Calu3 (cell line): ENCODE measurements around the gene PACRG. TPM values are rescaled to one million over a fixed set of nuclear protein-coding genes. Genes with fewer than 3 reads are reported as not detected.

Experiments
- BruUV-seq: library from RNA; stranded (reverse); fragments of 400-500 nt; replicated peaks from 2 replicates; lab custom pipeline; 2021; lab: Mats Ljungman, UMichigan
- CTCF ChIA-PET: fragments of 300-600 bp; sonication (Branson Sonifier 250); formaldehyde crosslinking; loops from one replicate; lab custom pipeline; 2022; ENCODE audit warnings: antibody characterized with exemption; lab: Charles Lee
- DNase-seq: peaks from one replicate; pipeline ENCODE4 v3.0.0; 2022
- H3K27ac Mint-ChIP-seq: one replicate; pipeline ENCODE4 v1.8.0; 2022; ENCODE audit warnings: mixed read lengths; ENCODE audit not compliant: unreplicated experiment
- H3K27me3 Mint-ChIP-seq: one replicate; pipeline ENCODE4 v1.8.0; 2022; ENCODE audit warnings: mixed read lengths; ENCODE audit not compliant: unreplicated experiment
- H3K36me3 Mint-ChIP-seq: one replicate; pipeline ENCODE4 v1.8.0; 2022; ENCODE audit warnings: mild to moderate bottlenecking, moderate library complexity, mixed read lengths; ENCODE audit not compliant: insufficient read depth, unreplicated experiment
- H3K4me1 Mint-ChIP-seq: one replicate; pipeline ENCODE4 v1.8.0; 2022; ENCODE audit warnings: mild to moderate bottlenecking, low read depth, mixed read lengths; ENCODE audit not compliant: unreplicated experiment
- H3K4me3 Mint-ChIP-seq: one replicate; pipeline ENCODE4 v1.8.0; 2022; ENCODE audit warnings: mild to moderate bottlenecking, low read depth, moderate library complexity, mixed read lengths; ENCODE audit not compliant: unreplicated experiment
- H3K9me3 Mint-ChIP-seq: one replicate; pipeline ENCODE4 v1.8.0; 2022; ENCODE audit warnings: low read depth, mixed read lengths; ENCODE audit not compliant: unreplicated experiment
- intact Hi-C: fragments of 100-400 bp; cut with micrococcal nuclease; formaldehyde crosslinking; loops from one replicate; pipeline ENCODE4 v1.10.0; 2022; ENCODE audit not compliant: unreplicated experiment
- total RNA-seq: library from RNA; stranded (reverse); gene quantifications from 2 replicates; pipeline ENCODE4 v1.2.3, GENCODE V29; 2022
- TF ChIP-seq, protein P1 (sequence below): fragments of 200-600 bp; IDR thresholded peaks from one replicate; pipeline ENCODE4 v1.8.0; 2022; ENCODE audit warnings: antibody characterized with exemption; ENCODE audit not compliant: unreplicated experiment

PACRG gene
- total RNA-seq, 1 experiment from 2014 or later, result 1.5 TPM

DNA sequence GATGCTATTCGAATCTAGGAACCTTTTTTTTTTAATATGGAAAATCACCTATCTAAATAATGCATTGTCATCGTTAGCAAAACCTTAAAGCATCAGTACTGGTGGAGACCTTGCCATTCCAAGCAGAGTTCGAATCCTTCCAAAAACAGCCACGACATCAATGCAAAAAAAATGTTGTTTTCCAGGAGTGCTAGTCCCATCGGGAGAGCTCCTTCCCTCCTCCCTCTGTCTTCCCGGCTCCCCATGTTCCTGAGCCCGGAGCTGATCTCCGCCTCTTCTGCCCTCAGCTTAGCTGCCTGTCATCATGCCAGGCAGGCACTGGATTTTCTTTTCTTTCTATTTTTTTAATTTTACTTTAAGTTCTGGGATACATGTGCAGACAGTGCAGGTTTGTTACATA lies 533.1 kb downstream of the PACRG start:
- Mint-ChIP-seq H3K4me3 (no peak overlapping the region), H3K4me1 (peaks cover 11% of the 10 kb centered on the region), H3K36me3 (no peaks in the 10 kb centered on the region), H3K9me3 (peaks cover 3% of the 10 kb centered on the region), H3K27me3 (peaks cover 7% of the 10 kb centered on the region), H3K27ac (no peak overlapping the region)
- DNase-seq, result no peak
- intact Hi-C loops, result no loop called here
- TF ChIP-seq, protein P1, sequence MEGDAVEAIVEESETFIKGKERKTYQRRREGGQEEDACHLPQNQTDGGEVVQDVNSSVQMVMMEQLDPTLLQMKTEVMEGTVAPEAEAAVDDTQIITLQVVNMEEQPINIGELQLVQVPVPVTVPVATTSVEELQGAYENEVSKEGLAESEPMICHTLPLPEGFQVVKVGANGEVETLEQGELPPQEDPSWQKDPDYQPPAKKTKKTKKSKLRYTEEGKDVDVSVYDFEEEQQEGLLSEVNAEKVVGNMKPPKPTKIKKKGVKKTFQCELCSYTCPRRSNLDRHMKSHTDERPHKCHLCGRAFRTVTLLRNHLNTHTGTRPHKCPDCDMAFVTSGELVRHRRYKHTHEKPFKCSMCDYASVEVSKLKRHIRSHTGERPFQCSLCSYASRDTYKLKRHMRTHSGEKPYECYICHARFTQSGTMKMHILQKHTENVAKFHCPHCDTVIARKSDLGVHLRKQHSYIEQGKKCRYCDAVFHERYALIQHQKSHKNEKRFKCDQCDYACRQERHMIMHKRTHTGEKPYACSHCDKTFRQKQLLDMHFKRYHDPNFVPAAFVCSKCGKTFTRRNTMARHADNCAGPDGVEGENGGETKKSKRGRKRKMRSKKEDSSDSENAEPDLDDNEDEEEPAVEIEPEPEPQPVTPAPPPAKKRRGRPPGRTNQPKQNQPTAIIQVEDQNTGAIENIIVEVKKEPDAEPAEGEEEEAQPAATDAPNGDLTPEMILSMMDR, result no peak
- CTCF ChIA-PET, result no interaction called here
- BruUV-seq, result no TSS peak

DNA sequence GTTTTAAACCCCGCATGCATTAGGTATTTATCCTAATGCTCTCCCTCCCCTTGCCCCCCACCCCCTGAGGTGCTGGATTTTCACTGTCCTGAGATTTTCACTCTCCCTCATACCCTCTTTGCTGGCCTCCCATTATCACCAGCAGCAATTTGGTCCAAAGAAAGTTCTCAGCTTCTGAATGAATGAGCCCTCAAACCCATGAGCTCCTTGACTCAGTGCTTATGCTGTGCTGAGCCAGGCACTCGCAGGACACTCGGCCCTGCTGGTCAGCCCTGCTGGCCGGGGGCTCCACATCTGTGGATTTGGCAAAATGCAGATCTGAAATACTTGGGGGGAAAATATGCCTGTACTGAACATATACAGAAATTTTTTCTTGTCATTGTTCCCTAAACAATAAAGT lies 533.6 kb downstream of the PACRG start:
- no peak for DNase-seq
- Mint-ChIP-seq H3K36me3 (no peaks in the 10 kb centered on the region), H3K27ac (no peak overlapping the region), H3K27me3 (peaks cover 7% of the 10 kb centered on the region), H3K4me1 (peaks cover 11% of the 10 kb centered on the region), H3K4me3 (no peak overlapping the region), H3K9me3 (peaks cover 3% of the 10 kb centered on the region)
- TF ChIP-seq, protein P1, result no peak
- no TSS peak for BruUV-seq
- intact Hi-C loops, result no loop called here
- CTCF ChIA-PET, result no interaction called here

DNA sequence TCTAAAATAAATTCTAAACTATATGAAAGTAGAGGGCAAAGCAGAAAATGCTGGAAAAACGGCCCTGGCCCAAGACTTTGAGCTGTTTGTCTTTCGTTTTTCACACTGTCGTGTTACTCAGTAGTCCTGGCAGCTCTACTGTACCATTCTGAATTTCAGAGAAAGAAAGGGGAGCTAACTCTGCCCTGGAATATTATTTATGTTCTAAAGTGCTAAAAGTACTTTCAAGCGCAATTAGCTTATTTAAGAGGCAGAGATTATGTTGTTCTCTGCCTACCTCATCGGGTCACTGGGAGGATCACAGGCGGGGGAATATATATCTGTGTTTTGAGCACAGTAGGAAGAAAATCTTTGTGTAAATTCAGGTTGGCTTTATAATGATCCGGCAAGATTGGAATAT lies 534.3 kb downstream of the PACRG start:
- TF ChIP-seq, protein P1, result no peak
- DNase-seq, result no peak
- Mint-ChIP-seq H3K36me3 (no peaks in the 10 kb centered on the region), H3K9me3 (peaks cover 3% of the 10 kb centered on the region), H3K27me3 (peaks cover 7% of the 10 kb centered on the region), H3K4me1 (peaks cover 11% of the 10 kb centered on the region), H3K4me3 (no peak overlapping the region), H3K27ac (no peak overlapping the region)
- no TSS peak for BruUV-seq
- intact Hi-C loops, result no loop called here
- CTCF ChIA-PET, result interaction anchor here (0.9 kb wide), 1 partner anchor 63 kb away, joined by 3 read pairs; no protein-coding TSS in a partner anchor

DNA sequence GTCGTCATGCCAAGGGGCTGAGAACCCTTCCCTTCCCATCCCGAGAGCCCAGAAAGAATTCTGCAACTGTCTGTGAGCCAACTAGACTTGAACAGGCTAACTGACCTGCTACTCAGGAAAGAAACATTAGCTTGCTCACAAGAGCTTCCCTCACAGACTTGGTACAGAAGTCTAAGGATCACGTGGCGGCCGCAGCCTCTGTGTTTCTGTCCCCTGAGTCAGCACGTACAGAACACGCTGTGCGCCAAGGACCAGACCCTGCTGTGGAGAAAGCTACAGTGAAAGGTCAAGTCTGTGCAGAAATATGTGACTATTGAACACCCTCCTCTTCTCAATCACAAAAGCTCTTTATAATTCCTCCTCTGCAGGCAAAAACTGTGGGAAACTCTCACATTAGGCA lies 535.4 kb downstream of the PACRG start:
- no peak for DNase-seq
- H3K27ac Mint-ChIP-seq, result no peak overlapping the region
- H3K36me3 Mint-ChIP-seq, result no peaks in the 10 kb centered on the region
- TF ChIP-seq, protein P1, result no peak
- no TSS peak for BruUV-seq
- peaks cover 7% of the 10 kb centered on the region for H3K27me3 Mint-ChIP-seq
- H3K9me3 Mint-ChIP-seq, result peaks cover 3% of the 10 kb centered on the region
- intact Hi-C loops, result no loop called here
- CTCF ChIA-PET, result no interaction called here
- H3K4me3 Mint-ChIP-seq, result no peak overlapping the region
- peaks cover 11% of the 10 kb centered on the region for H3K4me1 Mint-ChIP-seq
